IMR-90 (cell line): Measurements from ENCODE around the gene AKAP9. TPM values are rescaled to one million over a fixed set of nuclear protein-coding genes. Genes with fewer than 3 reads are reported as not detected.

ENCODE experiments used
- ATAC-seq: fragments of 200-7000 bp; cut with Tn5 transposase; 2 replicates; pipeline ENCODE4 v1.9.1; 2020; ENCODE audit warnings: low read depth, mild to moderate bottlenecking, moderate library complexity
- BruUV-seq: library from RNA; stranded (reverse); fragments of 400-500 nt; replicated peaks from 2 replicates; lab custom pipeline; 2021; lab: Mats Ljungman, UMichigan
- CTCF ChIA-PET: fragments of 300-600 bp; formaldehyde crosslinking; extraction: SDS; loops from one replicate; lab custom pipeline; 2021; ENCODE audit warnings: antibody characterized with exemption; lab: Yijun Ruan, JAX
- POLR2A ChIA-PET: fragments of 300-600 bp; sonication (Branson Sonifier 250); formaldehyde crosslinking; loops from one replicate; lab custom pipeline; 2022; ENCODE audit warnings: antibody characterized with exemption; ENCODE audit not compliant: unreplicated experiment; lab: Charles Lee
- DNase-seq: peaks from one replicate; pipeline ENCODE4 v3.0.0; 2013
- H2AFZ ChIP-seq: replicated peaks from 2 replicates; pipeline ENCODE3; 2013; ENCODE audit warnings: low read length, mild to moderate bottlenecking; ENCODE audit not compliant: poor library complexity
- H2AK5ac ChIP-seq: 2 replicates; pipeline ENCODE4 v1.6.1; 2013; ENCODE audit warnings: low read depth, low read length, inconsistent platforms
- H2AK9ac ChIP-seq: replicated peaks from 2 replicates; pipeline ENCODE3; 2013; ENCODE audit warnings: mild to moderate bottlenecking, low read depth, low read length, moderate library complexity; ENCODE audit not compliant: poor library complexity
- H2BK120ac ChIP-seq: 2 replicates; pipeline ENCODE4 v1.6.1; 2013; ENCODE audit warnings: low read depth, low read length, inconsistent platforms
- H2BK15ac ChIP-seq: 3 replicates; pipeline ENCODE4 v1.6.1; 2013; ENCODE audit warnings: low read depth, low read length, inconsistent platforms
- H2BK20ac ChIP-seq: 2 replicates; pipeline ENCODE4 v1.6.1; 2013; ENCODE audit warnings: low read depth, mild to moderate bottlenecking, inconsistent platforms, low read length, moderate library complexity
- H2BK5ac ChIP-seq: 2 replicates; pipeline ENCODE4 v1.6.1; 2013; ENCODE audit warnings: mild to moderate bottlenecking, low read depth, low read length, inconsistent platforms; ENCODE audit not compliant: poor library complexity, severe bottlenecking
- H3K14ac ChIP-seq: replicated peaks from 2 replicates; pipeline ENCODE4 v1.6.1; 2013; ENCODE audit warnings: low read depth, low read length, inconsistent platforms
- H3K18ac ChIP-seq: 2 replicates; pipeline ENCODE4 v1.6.1; 2013; ENCODE audit warnings: low read depth, low read length, control low read depth
- H3K23ac ChIP-seq: 2 replicates; pipeline ENCODE4 v1.6.1; 2013; ENCODE audit warnings: low read depth, low read length, inconsistent platforms
- H3K27ac ChIP-seq: 2 replicates; pipeline ENCODE4 v1.5.1; 2013; ENCODE audit warnings: mild to moderate bottlenecking, control low read depth, low read length; ENCODE audit not compliant: insufficient read depth
- H3K27me3 ChIP-seq: 2 replicates; pipeline ENCODE4 v1.6.1; 2013; ENCODE audit warnings: low read length; ENCODE audit not compliant: control insufficient read depth, insufficient read depth
- H3K36me3 ChIP-seq: 2 replicates; pipeline ENCODE4 v1.6.1; 2013; ENCODE audit warnings: low read length, mixed read lengths; ENCODE audit not compliant: control insufficient read depth, insufficient read depth
- H3K4ac ChIP-seq: 2 replicates; pipeline ENCODE4 v1.6.1; 2013; ENCODE audit warnings: low read depth, low read length, inconsistent platforms
- H3K4me1 ChIP-seq: 2 replicates; pipeline ENCODE4 v1.6.1; 2013; ENCODE audit warnings: low read length, mixed read lengths; ENCODE audit not compliant: control insufficient read depth, insufficient read depth
- H3K4me2 ChIP-seq: 2 replicates; pipeline ENCODE4 v1.6.1; 2013; ENCODE audit warnings: low read depth, mild to moderate bottlenecking, control low read depth, low read length, moderate library complexity
- H3K4me3 ChIP-seq: 2 replicates; pipeline ENCODE4 v1.5.1; 2013; ENCODE audit warnings: low read depth, mild to moderate bottlenecking, control low read depth, low read length, moderate library complexity; ENCODE audit not compliant: insufficient read depth
- H3K56ac ChIP-seq: 2 replicates; pipeline ENCODE4 v1.6.1; 2013; ENCODE audit warnings: low read length, inconsistent platforms; ENCODE audit not compliant: insufficient read depth; ENCODE audit errors: extremely low read depth
- H3K79me1 ChIP-seq, 2 experiments: 2 replicates each; pipeline ENCODE4 v1.6.1; 2013; ENCODE audit warnings: low read length in 2 of 2, inconsistent platforms in 1 of 2, low read depth in 1 of 2
- H3K9ac ChIP-seq: 2 replicates; pipeline ENCODE4 v1.6.1; 2013; ENCODE audit warnings: low read depth, low read length, control low read depth
- H3K9me1 ChIP-seq: 2 replicates; pipeline ENCODE4 v1.6.1; 2013; ENCODE audit warnings: low read length, inconsistent platforms; ENCODE audit not compliant: insufficient read depth
- H3K9me3 ChIP-seq: 2 replicates; pipeline ENCODE4 v1.6.1; 2013; ENCODE audit warnings: low read length; ENCODE audit not compliant: control insufficient read depth, insufficient read depth
- H4K20me1 ChIP-seq: 2 replicates; pipeline ENCODE4 v1.6.1; 2013; ENCODE audit warnings: low read length, inconsistent platforms; ENCODE audit not compliant: insufficient read depth
- H4K5ac ChIP-seq: 2 replicates; pipeline ENCODE4 v1.6.1; 2013; ENCODE audit warnings: mild to moderate bottlenecking, low read depth, low read length, control low read depth
- H4K8ac ChIP-seq, 2 experiments: 2 replicates each; pipeline ENCODE4 v1.6.1; 2013; ENCODE audit warnings: low read depth in 2 of 2, low read length in 2 of 2, control low read depth in 1 of 2, inconsistent platforms in 1 of 2
- H4K91ac ChIP-seq: 2 replicates; pipeline ENCODE4 v1.6.1; 2013; ENCODE audit warnings: low read depth, low read length, inconsistent platforms; ENCODE audit not compliant: insufficient read depth
- BHLHE40 ChIP-seq: fragments of 150-350 bp; IDR thresholded peaks from 2 replicates; pipeline ENCODE4 v1.6.1; 2016; ENCODE audit warnings: mild to moderate bottlenecking, low read depth, low read length
- CEBPB ChIP-seq: IDR thresholded peaks from 2 replicates; pipeline ENCODE4 v1.6.1; 2012; ENCODE audit warnings: low read depth, low read length, improper control_type of control experiment
- CHD1 ChIP-seq: IDR thresholded peaks from 2 replicates; pipeline ENCODE4 v1.6.1; 2012; ENCODE audit warnings: low read depth, low read length, improper control_type of control experiment
- CTCF ChIP-seq: conservative IDR thresholded peaks from 2 replicates; pipeline ENCODE4 v1.5.1; 2012; ENCODE audit warnings: mild to moderate bottlenecking, low read depth, low read length, improper control_type of control experiment
- ELK1 ChIP-seq: fragments of 150-350 bp; IDR thresholded peaks from 2 replicates; pipeline ENCODE4 v1.6.1; 2016; ENCODE audit warnings: low read depth, mild to moderate bottlenecking, low read length, moderate library complexity, borderline replicate concordance
- MAFK ChIP-seq: IDR thresholded peaks from 2 replicates; pipeline ENCODE4 v1.6.1; 2012; ENCODE audit warnings: low read depth, low read length, improper control_type of control experiment
- MAZ ChIP-seq: IDR thresholded peaks from 2 replicates; pipeline ENCODE4 v1.6.1; 2012; ENCODE audit warnings: low read depth, mild to moderate bottlenecking, low read length, improper control_type of control experiment, moderate library complexity, borderline replicate concordance
- NFE2L2 ChIP-seq: fragments of 150-350 bp; IDR thresholded peaks from 2 replicates; pipeline ENCODE4 v1.6.1; 2016; ENCODE audit warnings: low read depth, mild to moderate bottlenecking, low read length
- POLR2A ChIP-seq: IDR thresholded peaks from 2 replicates; pipeline ENCODE4 v1.6.1; 2012; ENCODE audit warnings: mild to moderate bottlenecking, low read depth, low read length
- RCOR1 ChIP-seq: IDR thresholded peaks from 2 replicates; pipeline ENCODE4 v1.6.1; 2012; ENCODE audit warnings: mild to moderate bottlenecking, low read length, improper control_type of control experiment; ENCODE audit not compliant: insufficient replicate concordance
- RFX5 ChIP-seq: IDR thresholded peaks from 2 replicates; pipeline ENCODE4 v1.8.0; 2012; ENCODE audit warnings: low read depth, mild to moderate bottlenecking, low read length, moderate library complexity
- USF2 ChIP-seq: fragments of 150-350 bp; IDR thresholded peaks from 2 replicates; pipeline ENCODE4 v1.6.1; 2017; ENCODE audit warnings: mild to moderate bottlenecking, antibody characterized with exemption, low read length, low read depth
- WGBS, 2 experiments: methylation state at CpG; one replicate each; pipeline versions ENCODE4 v1.1.5 to v1.1.7; 2013; ENCODE audit warnings: missing lambda C conversion rate in 2 of 2; ENCODE audit not compliant: insufficient read length in 1 of 2; ENCODE audit errors: extremely low coverage in 2 of 2; 5-methylcytosine and 5-hydroxymethylcytosine counted together
- dilution Hi-C: fragments of 300-500 bp; cut with HindIII; formaldehyde crosslinking; loops from one replicate; pipeline ENCODE4 v1.14.3; 2018; ENCODE audit warnings: low sequenced_read_pairs; ENCODE audit not compliant: unreplicated experiment
- in situ Hi-C: fragments of 300-500 bp; cut with MboI; formaldehyde crosslinking; loops from 3 replicates; pipeline ENCODE4 v1.14.3; 2019; ENCODE audit warnings: low sequenced_read_pairs, inconsistent platforms, mixed read lengths
- intact Hi-C: fragments of 100-400 bp; cut with micrococcal nuclease; formaldehyde crosslinking; loops from 2 replicates; pipeline ENCODE4 v1.10.0; 2022
- polyA plus RNA-seq, 3 experiments: library from polyadenylated mRNA; depleted of rRNA; stranded (reverse); fragments of >200 nt; gene quantifications; 2 replicates each; pipeline ENCODE4 v1.2.3, GENCODE V29; 2012; ENCODE audit warnings: low replicate concordance in 1 of 3
- total RNA-seq: library from RNA; depleted of rRNA; stranded (reverse); fragments of >200 nt; gene quantifications from 2 replicates; pipeline ENCODE4 v1.2.3, GENCODE V29; 2012

Gene AKAP9
- total and polyA plus RNA-seq, 2 of the 4 experiments (the other 2 are of a cell fraction): 9.7 to 25.3 TPM

GRCh38 chr7:92072708-92073107 is 132.0 kb downstream of the AKAP9 start:
- 100% methylated on average over 1 of the region's 3 CpGs; no CpG with 5 or more reads in 1 of the 2 experiments for WGBS, 2 experiments
- H2AFZ ChIP-seq: no peak overlapping the region
- in situ Hi-C loops: no loop called here
- no peak overlapping the region for H2BK120ac ChIP-seq
- H3K4me2 ChIP-seq: no peak overlapping the region
- H2AK9ac ChIP-seq: no peak overlapping the region
- H2AK5ac ChIP-seq: no peak overlapping the region
- POLR2A ChIA-PET: no interaction called here
- intact Hi-C loops: no loop called here
- no peak overlapping the region for H2BK5ac ChIP-seq
- H3K14ac ChIP-seq: no peak overlapping the region
- no peaks in the 10 kb centered on the region for H3K9me1 ChIP-seq
- no peak overlapping the region for H3K18ac ChIP-seq
- H3K9ac ChIP-seq: no peak overlapping the region
- peaks cover 8% of the 10 kb centered on the region for H3K36me3 ChIP-seq
- ATAC-seq (no peak), DNase-seq (no peak)
- no peak overlapping the region for H4K91ac ChIP-seq
- CTCF ChIA-PET: no interaction called here
- no peaks in the 10 kb centered on the region for H3K4me1 ChIP-seq
- no peak for TF ChIP-seq CHD1
- no peak for TF ChIP-seq RFX5
- TF ChIP-seq CTCF: no peak
- no peak for TF ChIP-seq MAZ
- no peak for TF ChIP-seq USF2
- TF ChIP-seq ELK1: no peak
- TF ChIP-seq CEBPB: no peak
- no peak for TF ChIP-seq RCOR1
- no peak for TF ChIP-seq NFE2L2
- TF ChIP-seq POLR2A: no peak
- no peak for TF ChIP-seq BHLHE40
- TF ChIP-seq MAFK: no peak
- no peaks in the 10 kb centered on the region for H4K20me1 ChIP-seq
- no peak overlapping the region for H3K23ac ChIP-seq
- no TSS peak for BruUV-seq
- no peak overlapping the region for H3K4me3 ChIP-seq
- no peak overlapping the region for H4K5ac ChIP-seq
- H3K4ac ChIP-seq: no peak overlapping the region
- no peaks in the 10 kb centered on the region for H3K79me1 ChIP-seq
- no peak overlapping the region for H2BK20ac ChIP-seq
- H3K27ac ChIP-seq: no peak overlapping the region
- H3K56ac ChIP-seq: no peak overlapping the region
- no peak overlapping the region for H4K8ac ChIP-seq
- no peaks in the 10 kb centered on the region for H3K27me3 ChIP-seq
- H3K9me3 ChIP-seq: no peaks in the 10 kb centered on the region
- dilution Hi-C loops: no loop called here
- no peak overlapping the region for H2BK15ac ChIP-seq
